ENCODE measurements around the gene LILRB5. TPM values are rescaled to one million over a fixed set of nuclear protein-coding genes. Genes with fewer than 3 reads are reported as not detected.
"Not testable (repeated sequence)": the region's sequence is repeated elsewhere in the genome, so short reads cannot be mapped to it uniquely, and the experiment has no call there.

Gene LILRB5
- total RNA-seq, 1 experiment from 2014 or later, result not detected

DNA sequence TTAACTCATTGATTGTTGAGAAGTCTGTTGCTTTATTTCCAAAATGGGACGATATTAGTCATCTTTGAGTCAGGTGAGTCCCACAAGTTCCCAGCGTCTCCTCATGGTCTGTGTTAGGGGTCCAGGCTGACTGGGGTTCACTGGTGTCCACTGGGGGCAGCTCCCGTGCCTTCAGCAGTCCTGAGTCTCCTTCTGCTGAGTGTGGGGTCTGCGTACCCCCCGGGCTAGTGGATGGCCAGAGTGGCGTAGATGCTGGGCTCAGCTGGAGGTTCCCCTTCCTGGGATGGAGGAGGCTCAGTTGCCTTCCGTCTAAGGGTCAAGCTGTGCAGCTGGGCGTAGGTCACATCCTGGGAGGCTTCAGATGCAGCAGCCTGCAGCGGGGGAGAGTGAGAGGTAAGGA, 40.2 kb downstream of the LILRB5 start:
- no peak overlapping the region for H3K27ac ChIP-seq
- H3K79me2 ChIP-seq (ENCODE audit: low read depth), result no peaks in the 10 kb centered on the region
- BruUV-seq (replicated peaks), result no TSS peak
- H2AFZ ChIP-seq, result no peak overlapping the region
- H3K27me3 ChIP-seq (ENCODE audit: insufficient read depth, low read depth), result peaks cover 11% of the 10 kb centered on the region; the same call in 1 of the 2 replicates
- H3K4me3 ChIP-seq, result no peak overlapping the region
- H3K4me1 ChIP-seq (replicated peaks; ENCODE audit: insufficient read depth), result no peaks in the 10 kb centered on the region
- no peaks in the 10 kb centered on the region for H3K9me2 ChIP-seq (ENCODE audit: insufficient read depth)
- no peak for DNase-seq
- H4K20me1 ChIP-seq (ENCODE audit: insufficient read depth), result no peaks in the 10 kb centered on the region
- H3F3A ChIP-seq (ENCODE audit: insufficient read depth, low read depth), result 0 out of 2 replicates have a peak, but pooled peaks cover 5% of the 10 kb centered on the region
- no peaks in the 10 kb centered on the region for H3K36me3 ChIP-seq (ENCODE audit: low read depth)
- CTCF ChIA-PET, result no interaction called here
- H3K4me2 ChIP-seq, result no peak overlapping the region
- no peak for TF ChIP-seq EZH2 (IDR thresholded peaks at IDR 0.05; ENCODE audit: low read depth)
- TF ChIP-seq, protein P1, sequence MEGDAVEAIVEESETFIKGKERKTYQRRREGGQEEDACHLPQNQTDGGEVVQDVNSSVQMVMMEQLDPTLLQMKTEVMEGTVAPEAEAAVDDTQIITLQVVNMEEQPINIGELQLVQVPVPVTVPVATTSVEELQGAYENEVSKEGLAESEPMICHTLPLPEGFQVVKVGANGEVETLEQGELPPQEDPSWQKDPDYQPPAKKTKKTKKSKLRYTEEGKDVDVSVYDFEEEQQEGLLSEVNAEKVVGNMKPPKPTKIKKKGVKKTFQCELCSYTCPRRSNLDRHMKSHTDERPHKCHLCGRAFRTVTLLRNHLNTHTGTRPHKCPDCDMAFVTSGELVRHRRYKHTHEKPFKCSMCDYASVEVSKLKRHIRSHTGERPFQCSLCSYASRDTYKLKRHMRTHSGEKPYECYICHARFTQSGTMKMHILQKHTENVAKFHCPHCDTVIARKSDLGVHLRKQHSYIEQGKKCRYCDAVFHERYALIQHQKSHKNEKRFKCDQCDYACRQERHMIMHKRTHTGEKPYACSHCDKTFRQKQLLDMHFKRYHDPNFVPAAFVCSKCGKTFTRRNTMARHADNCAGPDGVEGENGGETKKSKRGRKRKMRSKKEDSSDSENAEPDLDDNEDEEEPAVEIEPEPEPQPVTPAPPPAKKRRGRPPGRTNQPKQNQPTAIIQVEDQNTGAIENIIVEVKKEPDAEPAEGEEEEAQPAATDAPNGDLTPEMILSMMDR (conservative IDR thresholded peaks at IDR 0.05), result no peak
- POLR2A ChIA-PET (ENCODE audit: unreplicated experiment), result no interaction called here
- H3K9me3 ChIP-seq (ENCODE audit: insufficient read depth, low read depth), result no peaks in the 10 kb centered on the region
- intact Hi-C loops (cut with micrococcal nuclease; ENCODE audit: unreplicated experiment), result no loop called here

DNA sequence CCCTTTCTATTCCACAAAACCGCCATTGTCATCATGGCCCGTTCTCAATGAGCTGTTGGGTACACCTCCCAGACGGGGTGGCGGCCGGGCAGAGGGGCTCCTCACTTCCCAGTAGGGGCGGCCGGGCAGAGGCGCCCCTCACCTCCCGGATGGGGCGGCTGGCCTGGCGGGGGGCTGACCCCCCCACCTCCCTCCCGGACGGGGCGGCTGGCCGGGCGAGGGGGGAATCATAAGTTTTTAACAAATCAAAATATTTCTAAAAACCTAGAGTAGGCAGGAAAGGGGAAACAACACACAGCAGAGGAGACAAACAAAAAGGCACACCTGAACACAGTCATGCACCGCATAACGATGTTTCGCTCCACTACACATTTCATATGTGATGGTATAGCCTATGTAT, 42.3 kb downstream of the LILRB5 start:
- Histone ChIP-seq H3F3A (ENCODE audit: insufficient read depth, low read depth) (peaks cover 14% of the 10 kb centered on the region; the same call in 1 of the 2 replicates), H3K27me3 (ENCODE audit: insufficient read depth, low read depth) (peaks cover 11% of the 10 kb centered on the region; the same call in 1 of the 2 replicates)
- H3K4me3 ChIP-seq; CTCF ChIA-PET; H4K20me1 ChIP-seq (ENCODE audit: insufficient read depth); H3K27ac ChIP-seq; intact Hi-C loops (cut with micrococcal nuclease; ENCODE audit: unreplicated experiment); H3K4me1 ChIP-seq (replicated peaks; ENCODE audit: insufficient read depth); H3K79me2 ChIP-seq (ENCODE audit: low read depth); H3K9me3 ChIP-seq (ENCODE audit: insufficient read depth, low read depth); H3K9me2 ChIP-seq (ENCODE audit: insufficient read depth); H2AFZ ChIP-seq; H3K4me2 ChIP-seq; DNase-seq; H3K36me3 ChIP-seq (ENCODE audit: low read depth); BruUV-seq (replicated peaks): not testable (repeated sequence)
- POLR2A ChIA-PET (ENCODE audit: unreplicated experiment), result interaction anchor here (0.6 kb wide), 1 partner anchor 412 kb away, joined by 3 read pairs; no protein-coding TSS in a partner anchor

DNA sequence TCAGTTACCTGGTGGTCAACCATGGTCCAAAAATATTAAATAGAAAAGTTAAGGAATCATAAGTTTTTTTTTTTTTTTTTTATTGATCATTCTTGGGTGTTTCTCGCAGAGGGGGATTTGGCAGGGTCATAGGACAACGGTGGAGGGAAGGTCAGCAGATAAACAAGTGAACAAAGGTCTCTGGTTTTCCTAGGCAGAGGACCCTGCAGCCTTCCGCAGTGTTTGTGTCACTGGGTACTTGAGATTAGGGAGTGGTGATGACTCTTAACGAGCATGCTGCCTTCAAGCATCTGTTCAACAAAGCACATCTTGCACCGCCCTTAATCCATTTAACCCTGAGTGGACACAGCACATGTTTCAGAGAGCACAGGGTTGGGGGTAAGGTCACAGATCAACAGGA, 42.9 kb downstream of the LILRB5 start:
- POLR2A ChIA-PET (ENCODE audit: unreplicated experiment), result interaction anchor here (0.6 kb wide), 1 partner anchor 411 kb away, joined by 3 read pairs; no protein-coding TSS in a partner anchor
- H3K27ac ChIP-seq; H3K9me2 ChIP-seq (ENCODE audit: insufficient read depth); H3K4me2 ChIP-seq; H3K79me2 ChIP-seq (ENCODE audit: low read depth); CTCF ChIA-PET; H3K9me3 ChIP-seq (ENCODE audit: insufficient read depth, low read depth); BruUV-seq (replicated peaks); intact Hi-C loops (cut with micrococcal nuclease; ENCODE audit: unreplicated experiment); H4K20me1 ChIP-seq (ENCODE audit: insufficient read depth); H2AFZ ChIP-seq; H3K4me3 ChIP-seq; H3K36me3 ChIP-seq (ENCODE audit: low read depth); DNase-seq: not testable (repeated sequence)
- Histone ChIP-seq H3F3A (ENCODE audit: insufficient read depth, low read depth) (peaks cover 19% of the 10 kb centered on the region), H3K27me3 (ENCODE audit: insufficient read depth, low read depth) (peaks cover 11% of the 10 kb centered on the region; the same call in 1 of the 2 replicates), H3K4me1 (replicated peaks; ENCODE audit: insufficient read depth) (peaks cover 12% of the 10 kb centered on the region)

DNA sequence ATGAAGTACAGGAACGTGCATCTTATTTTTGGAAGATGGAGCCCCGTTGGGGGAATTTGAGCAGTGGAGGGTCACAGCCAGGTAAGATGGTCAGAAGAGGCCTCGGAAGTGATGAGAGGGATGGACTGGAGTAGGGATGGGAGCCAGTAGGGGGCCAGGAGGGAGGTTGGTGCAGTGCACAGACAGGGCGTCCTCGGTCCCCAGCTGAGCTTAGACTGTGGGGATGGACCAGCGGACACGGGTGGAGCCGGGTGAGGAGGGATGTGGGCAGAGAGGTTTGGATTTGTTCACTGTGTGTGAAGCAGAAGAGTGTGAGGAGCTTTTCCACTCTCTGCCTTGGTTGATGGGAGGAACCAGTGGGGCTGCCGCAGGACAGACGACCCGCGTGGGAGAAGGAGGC, 45.8 kb downstream of the LILRB5 start:
- POLR2A ChIA-PET (ENCODE audit: unreplicated experiment), result no interaction called here
- H3K4me3 ChIP-seq, result no peak overlapping the region
- CTCF ChIA-PET, result no interaction called here
- H3K9me2 ChIP-seq (ENCODE audit: insufficient read depth), result no peaks in the 10 kb centered on the region
- no peak overlapping the region for H3K27ac ChIP-seq
- peaks cover 28% of the 10 kb centered on the region for H3K4me1 ChIP-seq (replicated peaks; ENCODE audit: insufficient read depth)
- TF ChIP-seq EZH2 (IDR thresholded peaks at IDR 0.05; ENCODE audit: low read depth), result no peak
- TF ChIP-seq, protein P1 (conservative IDR thresholded peaks at IDR 0.05), result no peak
- H3F3A ChIP-seq (ENCODE audit: insufficient read depth, low read depth), result peaks cover 47% of the 10 kb centered on the region
- no peak overlapping the region for H2AFZ ChIP-seq
- H3K4me2 ChIP-seq, result no peak overlapping the region
- no TSS peak for BruUV-seq (replicated peaks)
- intact Hi-C loops (cut with micrococcal nuclease; ENCODE audit: unreplicated experiment), result no loop called here
- H4K20me1 ChIP-seq (ENCODE audit: insufficient read depth), result peaks cover 36% of the 10 kb centered on the region
- H3K79me2 ChIP-seq (ENCODE audit: low read depth), result peaks cover 7% of the 10 kb centered on the region; the same call in 1 of the 2 replicates
- no peaks in the 10 kb centered on the region for H3K27me3 ChIP-seq (ENCODE audit: insufficient read depth, low read depth)
- no peaks in the 10 kb centered on the region for H3K9me3 ChIP-seq (ENCODE audit: insufficient read depth, low read depth)
- DNase-seq, result no peak
- peaks cover 9% of the 10 kb centered on the region for H3K36me3 ChIP-seq (ENCODE audit: low read depth)

All from PC-9 (cell line).